Fibroblast of gingiva (primary cell): ENCODE results near the gene C19orf47.
A peak's percentile ranks its signal among the peaks of the same experiment; 100 is the strongest.
"Not testable (repeated sequence)": the region's sequence is repeated elsewhere in the genome, so short reads cannot be mapped to it uniquely, and the experiment has no call there.

Experiments used
- DNase-seq: peaks from one replicate; pipeline ENCODE4 v3.0.0-alpha.2; 2011; ENCODE audit warnings: low read depth

C19orf47 gene

DNA sequence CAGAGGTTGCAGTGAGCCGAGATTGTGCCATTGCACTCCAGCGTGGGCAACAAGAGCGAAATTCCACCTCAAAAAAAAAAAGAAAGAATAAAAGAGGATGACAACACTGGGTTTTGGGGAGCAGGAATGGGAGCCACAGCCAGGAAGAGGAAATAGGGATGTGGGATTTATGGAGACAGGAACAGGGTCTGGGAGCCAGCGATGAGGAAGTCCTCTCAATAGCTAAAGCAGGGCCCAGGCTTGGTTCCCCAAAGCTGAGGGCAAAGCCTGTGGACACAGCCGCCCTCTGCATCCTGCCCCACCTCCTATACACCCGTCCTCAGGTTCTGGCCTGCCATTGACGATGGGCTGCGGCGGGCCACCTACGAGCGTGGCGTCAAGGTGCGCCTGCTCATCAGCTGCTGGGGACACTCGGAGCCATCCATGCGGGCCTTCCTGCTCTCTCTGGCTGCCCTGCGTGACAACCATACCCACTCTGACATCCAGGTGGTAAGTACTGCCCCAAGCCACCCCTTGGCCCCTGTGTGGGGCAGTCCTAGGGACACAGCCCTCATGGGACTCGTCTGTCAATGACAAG is 28.2 kb upstream of the C19orf47 start:
- no peak for DNase-seq

DNA sequence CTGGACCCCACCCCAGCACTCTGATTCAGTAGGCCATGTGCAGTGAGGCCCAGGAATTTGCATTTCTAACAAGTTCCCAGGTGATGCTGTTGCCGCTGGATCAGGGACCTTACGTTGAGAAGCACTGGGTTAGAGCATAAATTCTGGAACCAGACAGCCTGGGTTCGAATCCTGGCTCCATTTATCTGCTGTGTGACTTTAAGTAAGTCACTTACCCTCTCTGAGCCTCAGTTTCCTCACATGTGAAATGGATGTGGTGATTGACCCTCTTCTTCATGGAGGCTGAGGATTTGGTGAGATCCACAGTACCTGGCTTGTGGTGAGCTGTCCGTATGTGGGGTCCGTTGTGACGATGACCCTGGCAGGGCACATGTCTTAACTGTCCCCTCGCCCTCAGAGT is 25.9 kb upstream of the C19orf47 start:
- DNase-seq, result no peak

GRCh38 chr19:40371802-40372122 is 23.6 kb upstream of the C19orf47 start:
- no peak for DNase-seq

DNA sequence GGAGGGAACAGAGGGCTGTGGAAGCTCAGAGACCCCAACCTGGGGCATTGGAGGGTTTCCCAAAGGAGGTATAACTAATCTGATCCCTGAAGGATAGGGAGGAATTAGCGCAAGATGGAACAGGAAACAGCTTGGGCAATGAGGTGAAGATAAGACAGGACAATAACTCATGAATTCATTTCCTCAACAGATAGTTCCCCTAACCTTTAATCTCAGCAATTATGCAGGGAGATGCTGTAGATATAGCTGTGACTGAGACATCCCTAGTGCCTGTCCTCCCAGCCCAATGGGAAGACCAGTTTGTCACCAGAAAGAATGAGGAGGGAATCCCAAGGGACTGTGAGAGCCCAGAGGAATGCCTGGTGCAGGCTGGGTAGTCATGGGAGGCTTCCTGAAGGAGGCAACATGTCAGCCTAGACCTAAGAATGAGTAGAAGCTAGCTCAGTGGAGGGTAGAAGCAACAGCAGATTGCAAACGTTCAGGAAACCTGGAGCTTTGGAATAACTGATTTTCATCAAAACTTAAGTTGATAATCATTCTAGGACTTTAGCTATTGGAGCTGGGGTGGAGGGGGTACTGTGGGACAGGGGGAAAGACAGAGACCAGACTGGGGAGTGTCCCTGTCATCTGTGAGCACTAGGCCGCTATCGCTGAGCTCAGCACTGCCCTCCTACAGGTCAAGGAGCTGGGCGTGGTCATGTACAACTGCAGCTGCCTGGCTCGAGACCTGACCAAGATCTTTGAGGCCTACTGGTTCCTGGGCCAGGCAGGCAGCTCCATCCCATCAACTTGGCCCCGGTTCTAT is 23.0 kb upstream of the C19orf47 start:
- DNase-seq, result no peak

DNA sequence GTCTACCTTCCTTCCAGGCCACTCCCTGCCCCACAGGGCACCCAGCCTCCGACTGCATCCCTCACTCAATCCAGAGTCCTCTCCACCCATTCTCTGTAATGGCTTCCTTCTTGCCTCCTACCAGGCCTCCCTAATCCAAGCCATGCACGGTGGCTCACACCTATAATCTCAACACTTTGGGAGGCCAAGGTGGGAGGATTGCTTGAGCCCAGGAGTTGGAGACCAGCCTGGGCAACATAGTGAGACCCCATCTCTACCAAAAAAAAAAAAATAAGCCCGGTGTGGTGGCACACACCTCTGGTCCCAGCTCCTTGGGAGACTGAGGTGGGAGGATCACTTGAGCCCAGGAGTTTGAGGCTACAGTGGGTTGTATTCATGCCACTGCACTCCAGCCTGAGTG is 22.1 kb upstream of the C19orf47 start:
- not testable (repeated sequence) for DNase-seq

DNA sequence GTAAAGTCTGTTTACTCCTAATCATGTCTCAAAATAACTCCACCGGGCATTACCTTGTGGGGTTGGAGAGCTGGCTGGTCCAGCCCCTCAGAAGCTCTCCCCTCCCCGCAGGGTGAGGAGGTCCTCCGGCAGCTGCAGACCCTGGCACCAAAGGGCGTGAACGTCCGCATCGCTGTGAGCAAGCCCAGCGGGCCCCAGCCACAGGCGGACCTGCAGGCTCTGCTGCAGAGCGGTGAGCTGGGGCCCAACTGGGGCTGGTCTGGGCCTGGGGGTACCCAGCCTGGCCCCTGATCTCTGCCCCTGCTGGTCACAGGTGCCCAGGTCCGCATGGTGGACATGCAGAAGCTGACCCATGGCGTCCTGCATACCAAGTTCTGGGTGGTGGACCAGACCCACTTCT is 21.6 kb upstream of the C19orf47 start:
- DNase-seq, result no peak

- no peak for DNase-seq
Measured at GRCh38 chr19:40367577-40368434, 19.6 kb upstream of the C19orf47 start.

DNA sequence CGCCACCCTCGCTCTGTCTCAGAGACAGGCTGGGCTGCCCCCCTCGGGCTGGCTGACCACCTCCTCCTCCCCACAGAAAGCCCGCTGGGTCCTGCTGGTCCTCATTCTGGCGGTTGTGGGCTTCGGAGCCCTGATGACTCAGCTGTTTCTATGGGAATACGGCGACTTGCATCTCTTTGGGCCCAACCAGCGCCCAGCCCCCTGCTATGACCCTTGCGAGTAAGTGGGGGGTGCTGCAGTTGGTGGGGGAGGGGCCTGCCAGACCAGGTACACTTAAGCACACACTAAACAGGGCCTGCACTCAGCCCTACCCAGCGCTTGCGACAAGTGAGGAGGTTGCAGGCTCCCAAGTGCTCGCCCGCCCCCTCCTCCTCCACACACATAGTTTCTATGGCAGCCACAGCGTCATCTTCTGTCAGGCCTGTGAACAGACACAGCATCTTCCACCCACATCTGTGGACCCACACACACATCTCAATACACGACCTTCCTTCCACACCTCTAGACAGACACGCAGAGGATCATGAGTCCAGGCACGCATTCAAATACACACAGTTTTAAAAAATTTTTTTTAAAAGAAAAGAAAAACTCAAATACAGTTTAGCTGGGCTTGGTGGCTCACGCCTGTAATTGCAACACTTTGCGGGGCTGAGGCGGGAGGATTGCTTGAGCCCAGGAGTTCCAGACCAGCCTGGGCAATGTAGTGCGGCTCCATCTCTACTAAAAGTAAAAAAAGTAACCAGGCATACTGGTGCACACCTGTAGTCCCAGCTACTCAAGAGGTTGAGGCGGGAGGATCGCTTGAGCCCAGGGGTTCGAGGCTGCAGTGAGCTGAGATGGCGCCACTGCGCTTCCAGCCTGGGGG is 18.7 kb upstream of the C19orf47 start:
- DNase-seq, result no peak

- peak; percentile 52 for DNase-seq
Measured at GRCh38 chr19:40365613-40366401, 17.6 kb upstream of the C19orf47 start.

GRCh38 chr19:40365010-40365409 is 16.8 kb upstream of the C19orf47 start:
- DNase-seq, result no peak

DNA sequence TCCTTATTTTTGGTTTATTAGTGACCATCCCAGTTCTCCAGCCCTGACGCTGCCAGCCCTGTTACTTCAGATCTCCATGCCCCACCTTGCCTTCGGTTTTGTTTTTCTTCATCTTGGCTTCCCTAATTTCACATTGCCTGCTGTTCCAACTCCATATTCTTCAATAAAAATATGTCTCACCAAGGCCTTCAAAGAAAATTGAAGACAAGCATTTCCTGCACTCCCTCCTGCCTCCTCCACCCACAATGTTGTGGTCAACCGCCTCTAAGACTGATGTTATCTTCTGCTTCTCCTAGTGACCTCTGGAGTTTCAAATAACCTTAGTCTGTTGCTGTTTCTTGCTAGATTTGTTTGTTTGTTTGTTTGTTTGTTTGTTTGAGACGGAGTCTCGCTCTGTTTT is 14.9 kb upstream of the C19orf47 start:
- DNase-seq, result no peak

DNA sequence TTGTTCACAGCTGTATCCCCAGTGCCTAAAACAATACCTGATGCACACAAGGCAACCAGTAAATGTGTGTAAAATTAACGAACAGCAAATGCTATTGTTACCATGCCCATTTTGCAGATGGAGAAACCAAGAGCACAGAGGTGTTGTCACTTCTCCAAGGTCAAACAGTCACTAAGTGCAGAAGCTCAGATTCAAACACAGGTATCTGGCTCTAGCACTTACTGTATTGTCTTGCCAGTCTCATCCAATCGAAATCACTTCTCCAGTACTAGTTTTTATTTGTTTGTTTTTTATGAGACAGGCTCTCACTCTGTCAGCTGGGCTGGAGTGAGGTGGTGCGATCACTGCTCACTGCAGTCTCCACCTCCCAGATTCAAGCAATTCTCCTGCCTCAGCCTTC is 14.0 kb upstream of the C19orf47 start:
- no peak for DNase-seq

- DNase-seq, result no peak
Measured at GRCh38 chr19:40360708-40361241, 12.6 kb upstream of the C19orf47 start.

DNA sequence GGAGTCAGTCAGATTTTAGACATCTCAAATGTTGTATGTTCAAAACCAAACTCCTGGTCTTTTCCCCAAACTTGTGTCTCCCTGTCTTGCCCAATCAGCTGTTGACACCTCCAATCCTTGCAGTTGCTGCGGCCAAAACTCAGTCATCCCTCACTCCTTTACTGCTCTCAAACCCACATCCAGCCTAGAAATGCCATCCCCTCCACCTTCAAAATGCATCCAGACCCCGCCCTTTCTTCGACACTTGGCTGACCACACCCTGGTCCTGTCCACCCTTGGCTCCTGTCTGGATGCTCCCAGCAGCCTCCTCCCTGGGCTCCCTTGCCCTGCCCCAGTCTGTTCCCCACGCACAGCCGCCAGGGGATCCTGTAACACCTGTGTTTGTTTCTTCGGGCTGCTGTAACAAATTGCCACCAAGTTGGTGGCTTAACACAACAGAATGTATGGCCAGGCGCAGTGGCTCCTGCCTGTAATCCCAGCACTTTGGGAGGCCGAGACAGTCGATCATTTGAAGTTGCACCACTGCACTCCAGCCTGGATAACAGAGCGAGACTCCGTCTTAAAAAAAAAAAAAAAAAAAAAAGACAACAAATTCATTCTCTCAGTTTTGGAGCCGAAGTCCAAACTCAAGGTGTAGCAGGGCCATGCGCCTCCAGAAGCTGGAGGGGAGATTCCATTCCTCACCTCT is 12.0 kb upstream of the C19orf47 start:
- DNase-seq, result no peak

DNA sequence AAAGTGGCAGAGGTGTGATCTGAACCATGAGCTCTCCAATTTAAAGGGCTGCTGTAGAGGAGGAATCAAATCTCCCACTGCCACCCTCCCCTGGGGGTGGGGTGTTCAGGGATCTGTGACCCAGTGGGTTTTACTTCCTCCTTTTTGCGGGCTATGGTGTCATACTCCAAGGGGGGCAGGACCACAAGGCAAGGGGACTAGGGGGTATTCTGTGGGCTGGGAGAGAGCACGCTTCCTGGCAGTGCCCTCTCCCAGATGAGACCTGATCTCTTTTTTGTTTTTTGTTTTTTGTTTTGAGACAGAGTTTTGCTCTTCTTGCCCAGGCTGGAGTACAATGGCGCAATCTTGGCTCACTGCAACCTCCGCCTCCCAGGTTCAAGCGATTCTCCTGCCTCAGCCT is 10.6 kb upstream of the C19orf47 start:
- DNase-seq, result no peak

DNA sequence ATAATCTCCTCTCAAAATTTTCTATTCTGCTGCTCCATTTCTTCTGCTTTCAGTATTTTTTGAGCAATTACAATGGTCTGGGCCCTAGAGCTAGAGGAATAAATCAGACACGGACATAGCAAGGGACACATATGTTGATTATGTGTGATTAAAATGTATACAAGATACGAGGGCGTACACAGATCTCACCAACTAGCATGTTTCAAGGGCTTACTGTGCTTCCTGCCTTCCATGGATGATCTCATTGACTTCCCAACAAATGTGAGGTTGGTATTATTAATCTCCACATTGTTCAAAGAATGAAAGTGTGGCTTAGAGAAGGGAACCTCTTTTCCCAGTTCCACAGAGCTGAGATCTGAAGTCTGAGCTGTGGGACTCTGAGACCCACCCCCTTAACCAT is 9.4 kb upstream of the C19orf47 start:
- DNase-seq, result no peak

GRCh38 chr19:40356681-40357595 is 8.7 kb upstream of the C19orf47 start:
- DNase-seq, result no peak

DNA sequence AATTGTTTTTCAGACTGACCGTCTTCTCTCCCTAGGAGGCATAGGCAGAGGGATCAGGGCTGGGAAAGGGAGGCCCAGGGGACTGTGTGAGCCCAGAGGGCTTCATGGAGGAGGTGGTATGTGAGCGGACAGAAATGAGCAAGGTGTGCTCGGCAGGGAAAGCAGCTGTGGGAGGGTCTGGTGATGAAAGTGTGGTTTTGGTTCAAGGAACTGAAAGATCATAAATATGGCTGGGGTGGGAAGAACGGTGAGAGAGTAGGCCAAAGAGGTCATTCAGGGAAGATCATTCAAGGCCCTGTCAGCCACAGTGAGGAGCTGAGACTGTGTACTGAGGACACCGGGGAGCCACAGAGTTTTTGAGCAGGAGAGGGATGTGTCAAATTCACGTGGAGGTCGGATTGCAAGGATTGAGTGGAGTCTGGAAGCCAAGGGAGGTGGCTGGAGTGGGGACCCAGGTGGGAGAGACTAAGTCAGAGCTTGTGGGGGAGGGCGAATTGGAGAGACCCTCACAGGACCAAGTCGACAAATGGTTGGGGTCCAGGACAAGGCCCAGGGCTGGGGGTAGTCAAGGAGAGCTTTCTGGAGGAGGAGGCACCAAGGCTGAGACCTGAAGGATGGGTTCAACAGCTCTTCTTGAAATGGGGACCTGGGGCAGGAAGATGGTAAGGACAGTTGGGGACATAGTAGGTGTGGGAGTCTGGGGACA is 7.9 kb upstream of the C19orf47 start:
- DNase-seq, result no peak
